ENCODE results near the gene OR2AP1. TPM values are rescaled to one million over a fixed set of nuclear protein-coding genes. Genes with fewer than 3 reads are reported as not detected.
"Not testable (repeated sequence)": the region's sequence is repeated elsewhere in the genome, so short reads cannot be mapped to it uniquely, and the experiment has no call there.

OR2AP1 gene
- total RNA-seq (ENCODE audit: low replicate concordance) = not detected in 2 replicates
- long read RNA-seq = 0 reads

DNA sequence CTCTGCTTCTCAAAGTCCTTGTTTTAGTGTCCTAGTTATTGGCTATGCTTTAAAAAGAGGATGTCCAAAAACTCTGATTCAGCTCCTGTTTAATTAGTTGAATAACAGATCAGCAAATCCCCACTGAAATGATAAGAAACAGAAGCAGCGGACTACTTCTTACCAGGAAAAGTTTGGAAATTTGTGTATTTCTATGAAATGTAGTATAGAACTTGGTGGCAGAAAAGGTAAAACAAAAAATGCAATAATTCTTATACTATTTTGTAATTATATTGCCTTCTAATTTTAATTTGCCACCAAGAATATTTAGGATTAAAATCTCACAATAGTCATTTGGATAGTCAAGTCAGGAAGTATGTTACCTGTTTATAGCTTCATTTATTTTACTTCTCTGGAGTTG lies at the start of gene OR2AP1:
OR2AP1 (plus strand) TSS at position 301 of the 400 bp plus-strand sequence. CDS start 1,947 bp downstream, outside the sequence.
- no peaks in the 10 kb centered on the region for H3K4me1 Mint-ChIP-seq (ENCODE audit: unreplicated experiment)
- no peak for DNase-seq (ENCODE audit: extremely low spot score, unreplicated experiment)
- H3K36me3 Mint-ChIP-seq = no peaks in the 10 kb centered on the region
- TF ChIP-seq, protein P1, sequence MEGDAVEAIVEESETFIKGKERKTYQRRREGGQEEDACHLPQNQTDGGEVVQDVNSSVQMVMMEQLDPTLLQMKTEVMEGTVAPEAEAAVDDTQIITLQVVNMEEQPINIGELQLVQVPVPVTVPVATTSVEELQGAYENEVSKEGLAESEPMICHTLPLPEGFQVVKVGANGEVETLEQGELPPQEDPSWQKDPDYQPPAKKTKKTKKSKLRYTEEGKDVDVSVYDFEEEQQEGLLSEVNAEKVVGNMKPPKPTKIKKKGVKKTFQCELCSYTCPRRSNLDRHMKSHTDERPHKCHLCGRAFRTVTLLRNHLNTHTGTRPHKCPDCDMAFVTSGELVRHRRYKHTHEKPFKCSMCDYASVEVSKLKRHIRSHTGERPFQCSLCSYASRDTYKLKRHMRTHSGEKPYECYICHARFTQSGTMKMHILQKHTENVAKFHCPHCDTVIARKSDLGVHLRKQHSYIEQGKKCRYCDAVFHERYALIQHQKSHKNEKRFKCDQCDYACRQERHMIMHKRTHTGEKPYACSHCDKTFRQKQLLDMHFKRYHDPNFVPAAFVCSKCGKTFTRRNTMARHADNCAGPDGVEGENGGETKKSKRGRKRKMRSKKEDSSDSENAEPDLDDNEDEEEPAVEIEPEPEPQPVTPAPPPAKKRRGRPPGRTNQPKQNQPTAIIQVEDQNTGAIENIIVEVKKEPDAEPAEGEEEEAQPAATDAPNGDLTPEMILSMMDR (conservative IDR thresholded peaks at IDR 0.05) = no peak
- H3K4me3 Mint-ChIP-seq = no peak within 1 kb of the TSS
- no peak within 1 kb of the TSS for H3K27ac Mint-ChIP-seq
- no peaks in the 10 kb centered on the region for H3K27me3 Mint-ChIP-seq
- H3K9me3 Mint-ChIP-seq = peaks cover 24% of the 10 kb centered on the region

DNA sequence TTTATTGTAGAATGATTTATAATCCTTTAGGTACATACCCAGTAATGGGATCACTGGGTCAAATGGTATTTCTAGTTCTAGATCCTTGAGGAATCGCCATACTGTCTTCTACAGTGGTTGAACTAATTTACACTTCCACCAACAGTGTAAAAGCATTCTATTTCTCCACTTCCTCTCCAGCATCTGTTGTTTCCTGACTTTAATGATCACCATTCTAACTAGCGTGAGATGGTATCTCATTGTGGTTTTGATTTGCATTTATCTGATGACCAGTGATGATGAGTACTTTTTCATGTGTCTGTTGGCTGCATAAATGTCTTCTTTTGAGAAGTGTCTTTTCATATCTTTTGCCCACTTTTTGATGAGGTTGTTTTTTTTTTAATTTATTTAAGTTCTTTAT lies 24.0 kb upstream of the OR2AP1 start:
- H3K27me3 Mint-ChIP-seq; H3K4me1 Mint-ChIP-seq (ENCODE audit: unreplicated experiment); H3K27ac Mint-ChIP-seq; DNase-seq (ENCODE audit: extremely low spot score, unreplicated experiment); H3K36me3 Mint-ChIP-seq; H3K4me3 Mint-ChIP-seq; H3K9me3 Mint-ChIP-seq: not testable (repeated sequence)

DNA sequence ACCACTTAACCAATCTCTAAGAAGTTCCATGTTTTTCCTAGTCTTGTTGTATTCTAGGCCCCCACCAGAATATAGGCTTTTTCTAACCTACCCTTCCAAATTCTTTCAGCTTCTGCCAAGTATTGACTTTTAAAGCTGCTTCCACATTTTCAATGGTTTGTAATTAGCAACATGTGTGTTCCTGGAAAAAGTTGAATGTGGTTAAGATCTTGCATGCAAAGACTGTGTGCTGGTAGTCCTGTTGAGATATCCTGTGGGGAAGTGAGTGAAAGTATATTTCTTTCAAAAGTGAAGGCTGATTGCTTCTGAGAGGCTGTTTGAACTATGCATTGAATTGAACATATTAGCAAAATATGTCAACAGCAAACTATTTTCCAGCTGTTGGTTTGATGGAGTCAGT lies 23.5 kb upstream of the OR2AP1 start:
- no peak overlapping the region for H3K27ac Mint-ChIP-seq
- no peak overlapping the region for H3K4me3 Mint-ChIP-seq
- no peak for DNase-seq (ENCODE audit: extremely low spot score, unreplicated experiment)
- no peaks in the 10 kb centered on the region for H3K4me1 Mint-ChIP-seq (ENCODE audit: unreplicated experiment)
- H3K27me3 Mint-ChIP-seq = no peaks in the 10 kb centered on the region
- TF ChIP-seq, protein P1 (conservative IDR thresholded peaks at IDR 0.05) = no peak
- no peaks in the 10 kb centered on the region for H3K36me3 Mint-ChIP-seq
- no peaks in the 10 kb centered on the region for H3K9me3 Mint-ChIP-seq

DNA sequence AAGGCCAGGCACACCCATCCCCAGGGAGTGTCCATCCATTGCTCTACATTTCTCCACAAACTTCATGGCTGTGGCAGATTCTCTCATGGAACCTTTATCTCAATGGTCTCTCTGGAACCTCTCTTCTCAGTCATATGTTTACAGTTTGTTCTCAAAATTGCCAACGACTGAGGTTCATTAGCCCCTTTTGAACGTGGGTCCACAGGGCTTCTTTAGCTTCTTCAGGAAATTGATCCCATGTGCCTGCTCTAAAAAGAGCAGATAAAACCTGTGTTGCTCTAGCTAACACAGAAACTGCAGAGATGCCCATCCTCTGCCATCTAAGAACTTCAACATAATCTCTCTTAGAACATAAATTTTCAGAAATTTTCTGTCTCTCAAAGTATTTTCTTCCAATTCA lies 23.0 kb upstream of the OR2AP1 start, which contains the start of gene OR6C4:
OR6C4 (plus strand) TSS at position 301 of the 400 bp plus-strand sequence. CDS start 1,625 bp downstream, outside the sequence.
- no peaks in the 10 kb centered on the region for H3K27me3 Mint-ChIP-seq
- no peaks in the 10 kb centered on the region for H3K36me3 Mint-ChIP-seq
- no peaks in the 10 kb centered on the region for H3K9me3 Mint-ChIP-seq
- no peaks in the 10 kb centered on the region for H3K4me1 Mint-ChIP-seq (ENCODE audit: unreplicated experiment)
- no peak for DNase-seq (ENCODE audit: extremely low spot score, unreplicated experiment)
- TF ChIP-seq, protein P1 (conservative IDR thresholded peaks at IDR 0.05) = no peak
- H3K27ac Mint-ChIP-seq = no peak within 1 kb of the TSS
- no peak within 1 kb of the TSS for H3K4me3 Mint-ChIP-seq

DNA sequence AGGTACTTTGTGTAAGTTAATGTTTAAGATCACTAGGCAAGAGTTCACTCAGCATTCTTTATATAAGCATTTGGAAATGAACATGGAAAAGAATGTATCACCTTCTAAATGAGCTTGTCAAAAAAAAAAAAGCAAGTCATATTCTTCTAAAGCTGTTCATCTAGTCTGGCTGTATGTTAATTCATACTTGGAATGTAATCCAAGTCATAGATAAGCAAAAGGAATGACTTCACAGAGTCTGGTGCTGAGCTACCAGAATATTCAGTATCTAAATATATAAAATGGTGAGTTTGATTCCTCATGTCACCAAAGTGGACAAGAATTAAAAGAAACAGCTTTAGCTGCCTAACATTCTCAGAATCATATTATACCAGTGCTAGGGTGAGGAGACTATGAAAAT lies 18.0 kb upstream of the OR2AP1 start:
- H3K27ac Mint-ChIP-seq = no peak overlapping the region
- H3K4me3 Mint-ChIP-seq = no peak overlapping the region

DNA sequence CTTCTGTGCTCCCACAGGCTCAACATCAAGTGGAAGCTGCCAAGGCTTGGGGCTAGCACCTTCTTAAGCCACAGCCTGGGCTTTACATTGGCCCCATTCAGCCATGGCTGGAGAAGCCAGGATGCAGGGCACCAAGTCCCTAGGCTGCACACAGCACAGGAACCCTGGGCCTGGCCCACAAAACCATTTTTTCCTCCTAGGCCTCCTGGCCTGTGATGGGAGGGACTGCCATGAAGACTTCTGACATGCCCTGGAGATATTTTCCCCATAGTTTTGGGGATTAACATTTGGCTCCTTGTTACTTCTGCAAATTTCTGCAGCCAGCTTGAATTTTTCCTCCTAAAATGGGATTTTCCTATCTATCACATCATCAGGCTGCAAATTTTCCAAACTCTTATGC lies 2.2 kb upstream of the OR2AP1 start:
- H3K9me3 Mint-ChIP-seq = peaks cover 24% of the 10 kb centered on the region
- H3K27me3 Mint-ChIP-seq; H3K27ac Mint-ChIP-seq; H3K4me1 Mint-ChIP-seq (ENCODE audit: unreplicated experiment); DNase-seq (ENCODE audit: extremely low spot score, unreplicated experiment); H3K36me3 Mint-ChIP-seq; H3K4me3 Mint-ChIP-seq: not testable (repeated sequence)

More for the DNA sequence above, 18.0 kb upstream of the OR2AP1 start:
- H3K36me3 Mint-ChIP-seq = no peaks in the 10 kb centered on the region
- DNase-seq (ENCODE audit: extremely low spot score, unreplicated experiment) = no peak
- H3K9me3 Mint-ChIP-seq = no peaks in the 10 kb centered on the region
- TF ChIP-seq, protein P1 (conservative IDR thresholded peaks at IDR 0.05) = no peak
- H3K27me3 Mint-ChIP-seq = no peaks in the 10 kb centered on the region
- no peaks in the 10 kb centered on the region for H3K4me1 Mint-ChIP-seq (ENCODE audit: unreplicated experiment)

DNA sequence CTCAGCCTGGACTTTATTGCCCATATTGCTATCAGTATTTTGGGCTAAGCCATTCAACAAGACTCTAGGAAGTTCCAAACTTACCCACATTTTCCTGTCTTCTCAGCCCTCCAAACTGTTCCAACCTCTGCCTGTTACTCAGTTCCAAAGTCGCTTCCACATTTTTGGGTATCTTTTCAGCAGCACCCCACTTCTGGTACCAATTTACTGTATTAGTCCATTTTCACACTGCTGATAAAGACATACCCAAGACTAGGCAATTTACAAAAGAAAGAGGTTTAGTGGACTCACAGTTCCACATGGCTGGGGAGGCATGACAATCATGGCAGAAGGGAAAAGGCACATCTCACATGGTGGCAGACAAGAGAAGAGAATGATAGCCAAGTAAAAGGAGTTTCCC lies 1.6 kb upstream of the OR2AP1 start:
- not testable (repeated sequence) for H3K27ac Mint-ChIP-seq; H3K4me3 Mint-ChIP-seq; H3K36me3 Mint-ChIP-seq; H3K4me1 Mint-ChIP-seq (ENCODE audit: unreplicated experiment); H3K27me3 Mint-ChIP-seq; DNase-seq (ENCODE audit: extremely low spot score, unreplicated experiment)
- H3K9me3 Mint-ChIP-seq = peaks cover 24% of the 10 kb centered on the region
